Prostate gland (tissue), 2 donors: ENCODE measurements around the gene SLC41A1.

Experiments
- CTCF ChIP-seq, 4 experiments: fragments of 200-600 bp in 2 of 4; fragments of 450-650 bp in 2 of 4; sonication (generic) in 2 of 4; IDR thresholded peaks; 1 replicate in 3 of 4; 2 replicates in 1 of 4; pipeline ENCODE4 v1.5.1; 2016 to 2019; ENCODE audit warnings: antibody characterized with exemption in 4 of 4, mild to moderate bottlenecking in 2 of 4, moderate library complexity in 2 of 4
- POLR2AphosphoS5 ChIP-seq: sonication (generic); formaldehyde crosslinking; IDR thresholded peaks from one replicate; pipeline ENCODE4 v1.6.1; 2017; ENCODE audit warnings: antibody characterized with exemption

- TF ChIP-seq CTCF (IDR thresholded peaks at IDR 0.05) (no peak), POLR2AphosphoS5 (no peak)
These were observed 19.9 kb downstream of the SLC41A1 start for GRCh38 chr1:205792961-205793673.
